Measurements from ENCODE around the gene PDCD10.

- TF ChIP-seq CTCF (IDR thresholded peaks at IDR 0.05) (no peak), POLR2A (IDR thresholded peaks at IDR 0.05) (no peak), EP300 (IDR thresholded peaks at IDR 0.05) (no peak)
Measured at GRCh38 chr3:167732313-167733065, 2.2 kb downstream of the PDCD10 start.
